HepG2 (cell line): Measurements from ENCODE around the gene TJP1. TPM values are rescaled to one million over a fixed set of nuclear protein-coding genes. Genes with fewer than 3 reads are reported as not detected.

Experiments
- ATF4 ChIP-seq, 2 experiments: fragments of 450-650 bp in 1 of 2; sonication (generic) in 1 of 2; formaldehyde crosslinking; IDR thresholded peaks; 2 replicates each; pipeline versions ENCODE4 v1.5.0 to v1.8.0; 2020 to 2022; ENCODE audit warnings: mild to moderate bottlenecking in 1 of 2, missing genetic modification reagents in 1 of 2
- CAMTA2 ChIP-seq: sonication (generic); formaldehyde crosslinking; IDR thresholded peaks from 2 replicates; pipeline ENCODE4 v1.4.0; 2020; ENCODE audit warnings: mild to moderate bottlenecking, missing genetic modification reagents, borderline replicate concordance
- CERS6 ChIP-seq: sonication (generic); formaldehyde crosslinking; IDR thresholded peaks from 2 replicates; pipeline ENCODE4 v1.5.0; 2020; ENCODE audit warnings: missing genetic modification reagents
- DR1 ChIP-seq: sonication (generic); formaldehyde crosslinking; IDR thresholded peaks from 2 replicates; pipeline ENCODE4 v1.8.0; 2021; ENCODE audit warnings: mild to moderate bottlenecking, missing genetic modification reagents, inconsistent platforms
- LBX2 ChIP-seq: sonication (generic); formaldehyde crosslinking; IDR thresholded peaks from 2 replicates; pipeline ENCODE4 v1.5.0; 2020; ENCODE audit warnings: missing genetic modification reagents, mild to moderate bottlenecking, borderline replicate concordance
- MED1 ChIP-seq: sonication (generic); formaldehyde crosslinking; IDR thresholded peaks from 2 replicates; pipeline ENCODE4 v1.4.0; 2020; ENCODE audit warnings: missing genetic modification reagents
- MIER3 ChIP-seq: IDR thresholded peaks from 2 replicates; pipeline ENCODE4 v1.6.1; 2016; ENCODE audit warnings: missing compliant biosample characterization, borderline replicate concordance
- PREB ChIP-seq: sonication (generic); formaldehyde crosslinking; IDR thresholded peaks from 2 replicates; pipeline ENCODE4 v1.4.0; 2020; ENCODE audit warnings: missing genetic modification reagents
- RNF219 ChIP-seq: sonication (generic); formaldehyde crosslinking; IDR thresholded peaks from 2 replicates; pipeline ENCODE4 v1.5.0; 2020; ENCODE audit warnings: mild to moderate bottlenecking, missing genetic modification reagents
- SRF ChIP-seq: IDR thresholded peaks from 2 replicates; pipeline ENCODE4 v1.6.1; 2011; ENCODE audit warnings: mild to moderate bottlenecking, low read depth, low read length, moderate library complexity
- USF2 ChIP-seq, 2 experiments: sonication (generic) in 1 of 2; formaldehyde crosslinking in 1 of 2; IDR thresholded peaks; 2 replicates each; pipeline versions ENCODE4 v1.5.1 to v1.6.1; 2011 to 2020; ENCODE audit warnings: borderline replicate concordance in 1 of 2, low read depth in 1 of 2, low read length in 1 of 2, mild to moderate bottlenecking in 1 of 2, missing genetic modification reagents in 1 of 2, moderate library complexity in 1 of 2
- ZBTB4 ChIP-seq: sonication (generic); formaldehyde crosslinking; IDR thresholded peaks from 2 replicates; pipeline ENCODE4 v1.4.0; 2020; ENCODE audit warnings: missing genetic modification reagents, mild to moderate bottlenecking, borderline replicate concordance
- ZNF382 ChIP-seq: sonication (generic); formaldehyde crosslinking; IDR thresholded peaks from 2 replicates; pipeline ENCODE4 v1.5.0; 2020; ENCODE audit warnings: missing genetic modification reagents, mild to moderate bottlenecking, borderline replicate concordance
- ZNF550 ChIP-seq: sonication (generic); formaldehyde crosslinking; IDR thresholded peaks from 2 replicates; pipeline ENCODE4 v1.4.0; 2020; ENCODE audit warnings: mild to moderate bottlenecking, missing genetic modification reagents, borderline replicate concordance
- ZNF775 ChIP-seq: sonication (generic); formaldehyde crosslinking; IDR thresholded peaks from 2 replicates; pipeline ENCODE4 v1.4.0; 2020; ENCODE audit warnings: missing genetic modification reagents, mild to moderate bottlenecking, moderate library complexity, borderline replicate concordance
- polyA plus RNA-seq, 8 experiments: library from polyadenylated mRNA; depleted of rRNA in 3 of 8; stranded (reverse) in 7 of 8; unstranded in 1 of 8; fragments of >200 nt; fragmentation: Illumina TruSeq in 4 of 8; extraction: Trizol in 4 of 8; gene quantifications; 2 replicates each; pipeline versions ENCODE4 v1.2.1 to v1.2.3, GENCODE V29; 2011 to 2016; ENCODE audit warnings: low read depth in 4 of 8, missing spikeins in 1 of 8, mixed read lengths in 1 of 8; ENCODE audit not compliant: insufficient read depth in 1 of 8
- total RNA-seq, 5 experiments: library from RNA; depleted of rRNA; stranded (reverse); fragments of >200 nt; fragmentation: Illumina TruSeq; extraction: Trizol; gene quantifications; 2 replicates each; pipeline ENCODE4 v1.2.3, GENCODE V29; 2016; ENCODE audit warnings: low read depth in 1 of 5

TJP1 gene
- total and polyA plus RNA-seq, 2 of the 13 experiments (the other 11 are each of a cell fraction or from before 2014, with no cell fraction given) = 25.9 to 27.1 TPM

GRCh38 chr15:29674661-29675533 lies 147.4 kb downstream of the TJP1 start (continued):
- TF ChIP-seq ZBTB4 (CRISPR knock-in tag) (no peak), CERS6 (CRISPR knock-in tag) (no peak), MED1 (CRISPR knock-in tag) (no peak), ZNF550 (CRISPR knock-in tag) (no peak), DR1 (CRISPR knock-in tag) (no peak), USF2 (IDR thresholded peaks at IDR 0.05; ENCODE audit: low read depth, low read length) (no peak), USF2 (CRISPR knock-in tag; IDR thresholded peaks at IDR 0.05; ENCODE audit: borderline replicate concordance) (no peak), MIER3 (CRISPR knock-in tag) (no peak), LBX2 (CRISPR knock-in tag) (no peak), CAMTA2 (CRISPR knock-in tag) (no peak), ZNF775 (CRISPR knock-in tag) (no peak), ZNF382 (no peak), PREB (CRISPR knock-in tag) (no peak), RNF219 (CRISPR knock-in tag) (no peak), ATF4 (CRISPR knock-in tag; IDR thresholded peaks at IDR 0.05) (no peak), SRF (no peak)
